ENCODE data around the gene RUNX1. TPM values are rescaled to one million over a fixed set of nuclear protein-coding genes. Genes with fewer than 3 reads are reported as not detected.
A peak's percentile ranks its signal among the peaks of the same experiment; 100 is the strongest.

The RUNX1 gene
- polyA plus RNA-seq, 3 donors = 6.2 to 49.7 (median 8.7) TPM

DNA sequence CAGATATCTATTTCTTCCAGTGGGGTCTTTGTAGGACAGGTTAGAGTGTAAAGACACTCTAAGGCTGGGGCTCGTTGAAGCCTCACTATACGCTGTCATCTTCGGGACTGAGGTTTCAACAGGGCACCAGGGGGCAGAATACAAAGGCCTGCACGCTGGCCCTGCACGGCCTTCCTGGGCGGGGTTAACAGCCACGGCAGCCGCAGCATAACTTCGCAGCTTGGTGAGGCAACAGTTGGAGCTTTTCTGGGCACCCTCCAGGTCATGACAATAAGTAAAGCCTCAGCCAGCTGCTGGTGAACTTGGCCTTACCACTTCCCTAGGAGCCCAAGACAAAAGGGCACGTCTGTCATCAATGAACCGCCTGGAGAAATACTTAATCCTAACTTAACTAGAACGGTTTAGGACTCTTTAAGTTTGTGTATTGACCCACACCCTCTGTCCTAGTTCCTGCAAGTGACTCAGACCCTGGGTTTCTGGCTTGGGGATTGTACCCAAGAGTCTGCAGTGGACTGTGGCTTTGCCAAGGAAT, 2.3 kb upstream of the RUNX1 start:
- peak overlapping the region; percentile 28 to 48 for H3K4me3 Mint-ChIP-seq
- TF ChIP-seq, protein P1, sequence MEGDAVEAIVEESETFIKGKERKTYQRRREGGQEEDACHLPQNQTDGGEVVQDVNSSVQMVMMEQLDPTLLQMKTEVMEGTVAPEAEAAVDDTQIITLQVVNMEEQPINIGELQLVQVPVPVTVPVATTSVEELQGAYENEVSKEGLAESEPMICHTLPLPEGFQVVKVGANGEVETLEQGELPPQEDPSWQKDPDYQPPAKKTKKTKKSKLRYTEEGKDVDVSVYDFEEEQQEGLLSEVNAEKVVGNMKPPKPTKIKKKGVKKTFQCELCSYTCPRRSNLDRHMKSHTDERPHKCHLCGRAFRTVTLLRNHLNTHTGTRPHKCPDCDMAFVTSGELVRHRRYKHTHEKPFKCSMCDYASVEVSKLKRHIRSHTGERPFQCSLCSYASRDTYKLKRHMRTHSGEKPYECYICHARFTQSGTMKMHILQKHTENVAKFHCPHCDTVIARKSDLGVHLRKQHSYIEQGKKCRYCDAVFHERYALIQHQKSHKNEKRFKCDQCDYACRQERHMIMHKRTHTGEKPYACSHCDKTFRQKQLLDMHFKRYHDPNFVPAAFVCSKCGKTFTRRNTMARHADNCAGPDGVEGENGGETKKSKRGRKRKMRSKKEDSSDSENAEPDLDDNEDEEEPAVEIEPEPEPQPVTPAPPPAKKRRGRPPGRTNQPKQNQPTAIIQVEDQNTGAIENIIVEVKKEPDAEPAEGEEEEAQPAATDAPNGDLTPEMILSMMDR (IDR thresholded peaks at IDR 0.05) = peak; percentile 74
- H3K79me2 ChIP-seq (ENCODE audit: insufficient read depth, low read length) = peaks cover 19% of the 10 kb centered on the region
- intact Hi-C loops (cut with micrococcal nuclease) = loop anchor here in 1 of 2 donors (1.0 kb wide), 1 partner anchor 458 kb away; no protein-coding TSS in a partner anchor
- no peaks in the 10 kb centered on the region for H3K27me3 ChIP-seq (ENCODE audit: control insufficient read depth in 2 of 2, insufficient read depth in 2 of 2, low read length in 2 of 2)
- H4K20me1 ChIP-seq (ENCODE audit: insufficient read depth, low read length) = peaks cover 4% of the 10 kb centered on the region
- H3K9ac ChIP-seq (ENCODE audit: insufficient read depth, low read length, poor library complexity, severe bottlenecking) = peak overlapping the region; percentile 34
- H3K4me1 Mint-ChIP-seq = peaks cover 40% of the 10 kb centered on the region
- no peaks in the 10 kb centered on the region for H3K9me3 ChIP-seq (replicated peaks in 1 of 2; ENCODE audit: control insufficient read depth in 1 of 2, insufficient read depth in 1 of 2, low read length in 2 of 2)
- H3K27ac ChIP-seq (ENCODE audit: low read depth in 1 of 2, low read length in 2 of 2) = peak overlapping the region; percentile 65 to 99
- H2AFZ ChIP-seq (ENCODE audit: insufficient read depth, low read depth, low read length, poor library complexity, severe bottlenecking) = no peak overlapping the region
- H3K4me3 ChIP-seq (replicated peaks in 1 of 3; ENCODE audit: low read depth in 2 of 3, low read length in 3 of 3) = peak overlapping the region in 1 of 3 experiments; percentile 93
- H3K36me3 Mint-ChIP-seq = no peaks in the 10 kb centered on the region
- DNase-seq = peak; percentile 92 to 94 (median 93)
- peaks cover 0 to 6% (median 3%) of the 10 kb centered on the region in 3 donors for H3K27me3 Mint-ChIP-seq (ENCODE audit: low read depth in 3 of 3)
- 0% methylated on average over 9 of the region's 12 CpGs for WGBS (ENCODE audit: insufficient coverage)
- H3K36me3 ChIP-seq (replicated peaks in 1 of 2; ENCODE audit: control insufficient read depth in 1 of 2, insufficient read depth in 2 of 2, low read length in 2 of 2) = no peaks in the 10 kb centered on the region
- peak overlapping the region; percentile 98 for H3K4me2 ChIP-seq (replicated peaks; ENCODE audit: extremely low read depth, low read length, poor library complexity, severe bottlenecking)
- no peaks in the 10 kb centered on the region for H3K9me3 Mint-ChIP-seq
- H3K27ac Mint-ChIP-seq = peak overlapping the region; percentile 99 to 100 (median 100)
- peaks cover 43 to 48% of the 10 kb centered on the region in 2 donors for H3K4me1 ChIP-seq (ENCODE audit: control insufficient read depth in 1 of 2, insufficient read depth in 2 of 2, low read length in 2 of 2)

DNA sequence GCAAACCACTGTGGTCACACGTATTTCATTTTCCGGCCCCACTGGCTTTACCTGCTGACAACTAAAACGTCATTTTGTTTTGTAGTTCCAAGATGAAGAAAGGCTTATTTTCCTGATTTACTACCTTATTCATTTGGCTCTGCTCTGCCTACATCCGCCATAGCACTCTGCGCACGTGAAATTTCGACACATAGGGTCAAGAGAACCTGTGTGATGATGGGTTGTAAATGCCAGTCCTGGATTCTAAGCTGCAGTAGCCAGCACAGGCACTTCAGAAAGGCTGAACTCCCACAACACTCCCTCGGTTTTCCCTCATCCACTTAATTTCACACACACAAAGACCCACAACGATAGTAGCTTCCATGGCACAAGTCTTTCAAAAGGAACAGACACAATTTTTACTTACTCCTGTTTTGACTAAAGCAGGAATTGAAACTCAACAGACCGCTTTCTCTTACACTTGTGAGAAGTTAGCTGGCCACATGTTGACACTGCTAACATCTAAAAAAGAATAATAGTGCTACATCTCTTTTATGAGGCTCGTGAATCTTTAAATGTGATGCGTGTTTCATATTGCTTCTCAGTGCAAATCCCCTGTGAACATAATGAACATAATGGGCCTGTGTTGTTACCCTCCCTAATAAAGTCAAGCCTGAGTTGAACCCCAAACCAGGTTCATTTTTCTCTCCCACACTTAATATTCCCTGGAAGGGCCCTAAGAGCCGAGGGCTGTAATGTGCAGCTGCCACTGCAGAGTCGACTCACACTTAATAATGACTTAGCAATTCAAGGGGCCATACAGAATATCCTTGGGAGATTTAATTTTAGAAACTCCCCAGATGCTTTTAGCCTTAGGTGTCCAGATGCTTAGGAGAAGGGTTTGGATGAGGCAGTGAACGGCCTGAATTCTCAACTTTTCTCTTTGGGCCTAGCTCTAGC, 1.5 kb upstream of the RUNX1 start:
- Histone ChIP-seq H3K4me1 (ENCODE audit: control insufficient read depth in 1 of 2, insufficient read depth in 2 of 2, low read length in 2 of 2) (peaks cover 51 to 55% of the 10 kb centered on the region in 2 donors), H3K27ac (ENCODE audit: low read depth in 1 of 2, low read length in 2 of 2) (peak overlapping the region; percentile 65 to 99), H2AFZ (ENCODE audit: insufficient read depth, low read depth, low read length, poor library complexity, severe bottlenecking) (peak overlapping the region; percentile 21), H3K4me2 (replicated peaks; ENCODE audit: extremely low read depth, low read length, poor library complexity, severe bottlenecking) (peak overlapping the region; percentile 98), H3K27me3 (ENCODE audit: control insufficient read depth in 2 of 2, insufficient read depth in 2 of 2, low read length in 2 of 2) (no peaks in the 10 kb centered on the region), H3K79me2 (ENCODE audit: insufficient read depth, low read length) (peaks cover 26% of the 10 kb centered on the region), H4K20me1 (ENCODE audit: insufficient read depth, low read length) (peaks cover 6% of the 10 kb centered on the region), H3K9ac (ENCODE audit: insufficient read depth, low read length, poor library complexity, severe bottlenecking) (peak overlapping the region; percentile 34), H3K4me3 (replicated peaks in 1 of 3; ENCODE audit: low read depth in 2 of 3, low read length in 3 of 3) (peak overlapping the region in 1 of 3 experiments; percentile 93), H3K36me3 (replicated peaks in 1 of 2; ENCODE audit: control insufficient read depth in 1 of 2, insufficient read depth in 2 of 2, low read length in 2 of 2) (no peaks in the 10 kb centered on the region), H3K9me3 (replicated peaks in 1 of 2; ENCODE audit: control insufficient read depth in 1 of 2, insufficient read depth in 1 of 2, low read length in 2 of 2) (no peaks in the 10 kb centered on the region)
- no peaks in the 10 kb centered on the region for H3K9me3 Mint-ChIP-seq
- intact Hi-C loops (cut with micrococcal nuclease) = loop anchor here in 1 of 2 donors (1.0 kb wide), 1 partner anchor 459 kb away; no protein-coding TSS in a partner anchor
- H3K4me1 Mint-ChIP-seq = peaks cover 47% of the 10 kb centered on the region
- peaks cover 0 to 6% (median 3%) of the 10 kb centered on the region in 3 donors for H3K27me3 Mint-ChIP-seq (ENCODE audit: low read depth in 3 of 3)
- peaks cover 3 to 4% of the 10 kb centered on the region in 2 donors for H3K36me3 Mint-ChIP-seq
- peak; percentile 53 to 68 (median 58) for DNase-seq
- WGBS (ENCODE audit: insufficient coverage) = 11% methylated on average over 5 of the region's 15 CpGs
- H3K4me3 Mint-ChIP-seq = peak overlapping the region; percentile 28 to 65
- TF ChIP-seq, protein P1 (IDR thresholded peaks at IDR 0.05) = no peak
- H3K27ac Mint-ChIP-seq = peak overlapping the region; percentile 99 to 100 (median 100)
